ENCODE data around the gene NELL2. TPM values are rescaled to one million over a fixed set of nuclear protein-coding genes. Genes with fewer than 3 reads are reported as not detected.
"Not testable (repeated sequence)": the region's sequence is repeated elsewhere in the genome, so short reads cannot be mapped to it uniquely, and the experiment has no call there.

Gene NELL2
- total RNA-seq, 1 donor from 2014 or later = 1.0 TPM

DNA sequence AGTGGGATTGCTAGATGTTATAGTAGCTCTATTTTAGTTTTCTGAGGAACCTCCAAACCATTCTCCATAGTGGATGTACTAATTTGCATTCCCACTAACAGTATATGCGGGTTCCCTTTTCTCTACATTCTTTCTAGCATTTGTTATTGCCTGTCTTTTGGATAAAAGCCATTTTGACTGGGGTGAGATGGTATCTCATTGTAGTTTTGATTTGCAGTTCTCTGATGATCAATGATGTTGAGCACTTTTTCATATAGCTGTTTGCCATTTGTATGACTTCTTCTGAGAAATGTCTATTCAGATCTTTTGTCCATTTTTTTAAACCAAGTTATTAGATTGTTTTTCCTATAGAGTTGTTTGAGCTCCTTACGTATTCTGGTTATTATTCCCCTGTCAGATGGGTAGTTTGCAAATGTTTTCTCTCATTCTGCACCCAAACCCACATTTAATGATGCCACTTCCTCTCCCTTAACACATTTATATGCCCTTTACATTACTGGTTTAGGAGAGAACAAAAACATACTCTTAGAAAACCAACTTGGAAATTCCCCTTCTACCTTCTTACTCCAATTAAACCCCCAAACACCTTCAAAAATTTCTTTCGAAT is 48.2 kb downstream of the NELL2 start:
- Histone ChIP-seq H2AFZ (ENCODE audit: low read depth, low read length) (no peak overlapping the region), H3K27ac (ENCODE audit: low read depth, low read length) (no peak overlapping the region), H3K9ac (ENCODE audit: low read length) (no peak overlapping the region), H3K4me2 (ENCODE audit: low read length) (no peak overlapping the region), H3K79me2 (ENCODE audit: insufficient read depth, low read length) (no peaks in the 10 kb centered on the region), H3K4me1 (ENCODE audit: insufficient read depth, low read length) (no peaks in the 10 kb centered on the region), H3K27me3 (ENCODE audit: insufficient read depth, low read length) (no peaks in the 10 kb centered on the region), H3K36me3 (ENCODE audit: insufficient read depth, low read length) (no peaks in the 10 kb centered on the region), H3K4me3 (ENCODE audit: insufficient read depth, low read depth, low read length) (no peak overlapping the region), H3K9me3 (ENCODE audit: insufficient read depth, low read depth, low read length) (no peaks in the 10 kb centered on the region), H4K20me1 (ENCODE audit: insufficient read depth, low read length) (no peaks in the 10 kb centered on the region)
- Mint-ChIP-seq H3K27ac (ENCODE audit: unreplicated experiment) (no peak overlapping the region), H3K4me3 (ENCODE audit: unreplicated experiment) (no peak overlapping the region), H3K9me3 (ENCODE audit: unreplicated experiment) (no peaks in the 10 kb centered on the region), H3K4me1 (ENCODE audit: low read depth, unreplicated experiment) (no peaks in the 10 kb centered on the region), H3K27me3 (ENCODE audit: low read depth, unreplicated experiment) (peaks cover 2% of the 10 kb centered on the region), H3K36me3 (ENCODE audit: low read depth, unreplicated experiment) (no peaks in the 10 kb centered on the region)
- DNase-seq (ENCODE audit: low read depth) (no peak), FAIRE-seq (no peak)
- TF ChIP-seq, protein P1, sequence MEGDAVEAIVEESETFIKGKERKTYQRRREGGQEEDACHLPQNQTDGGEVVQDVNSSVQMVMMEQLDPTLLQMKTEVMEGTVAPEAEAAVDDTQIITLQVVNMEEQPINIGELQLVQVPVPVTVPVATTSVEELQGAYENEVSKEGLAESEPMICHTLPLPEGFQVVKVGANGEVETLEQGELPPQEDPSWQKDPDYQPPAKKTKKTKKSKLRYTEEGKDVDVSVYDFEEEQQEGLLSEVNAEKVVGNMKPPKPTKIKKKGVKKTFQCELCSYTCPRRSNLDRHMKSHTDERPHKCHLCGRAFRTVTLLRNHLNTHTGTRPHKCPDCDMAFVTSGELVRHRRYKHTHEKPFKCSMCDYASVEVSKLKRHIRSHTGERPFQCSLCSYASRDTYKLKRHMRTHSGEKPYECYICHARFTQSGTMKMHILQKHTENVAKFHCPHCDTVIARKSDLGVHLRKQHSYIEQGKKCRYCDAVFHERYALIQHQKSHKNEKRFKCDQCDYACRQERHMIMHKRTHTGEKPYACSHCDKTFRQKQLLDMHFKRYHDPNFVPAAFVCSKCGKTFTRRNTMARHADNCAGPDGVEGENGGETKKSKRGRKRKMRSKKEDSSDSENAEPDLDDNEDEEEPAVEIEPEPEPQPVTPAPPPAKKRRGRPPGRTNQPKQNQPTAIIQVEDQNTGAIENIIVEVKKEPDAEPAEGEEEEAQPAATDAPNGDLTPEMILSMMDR (IDR thresholded peaks at IDR 0.05; ENCODE audit: insufficient read depth, low read depth, low read length) = no peak

DNA sequence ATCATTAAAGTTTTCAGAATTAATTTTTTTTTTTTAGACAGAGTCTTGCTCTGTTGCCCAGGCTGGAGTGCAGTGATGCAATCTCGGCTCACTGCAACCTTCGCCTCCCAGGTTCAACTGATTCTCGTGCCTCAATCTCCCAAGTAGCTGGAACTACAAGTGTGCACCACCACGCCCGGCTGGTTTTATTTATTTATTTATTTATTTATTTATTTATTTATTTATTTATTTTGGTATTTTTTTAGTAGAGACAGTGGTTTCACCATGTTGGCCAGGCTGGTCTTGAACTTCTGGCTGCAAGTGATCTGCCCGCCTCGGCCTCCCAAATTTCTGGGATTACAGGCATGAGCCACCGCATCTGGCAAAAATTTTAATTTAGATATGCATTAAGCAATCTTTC is 54.4 kb downstream of the NELL2 start:
- H3K27me3 ChIP-seq (ENCODE audit: insufficient read depth, low read length); H3K4me1 Mint-ChIP-seq (ENCODE audit: low read depth, unreplicated experiment); H3K4me3 ChIP-seq (ENCODE audit: insufficient read depth, low read depth, low read length); H3K4me2 ChIP-seq (ENCODE audit: low read length); H3K4me3 Mint-ChIP-seq (ENCODE audit: unreplicated experiment); H3K27ac ChIP-seq (ENCODE audit: low read depth, low read length); H3K36me3 Mint-ChIP-seq (ENCODE audit: low read depth, unreplicated experiment); H2AFZ ChIP-seq (ENCODE audit: low read depth, low read length); FAIRE-seq; H3K9me3 Mint-ChIP-seq (ENCODE audit: unreplicated experiment); H3K4me1 ChIP-seq (ENCODE audit: insufficient read depth, low read length); DNase-seq (ENCODE audit: low read depth); H3K27me3 Mint-ChIP-seq (ENCODE audit: low read depth, unreplicated experiment); H4K20me1 ChIP-seq (ENCODE audit: insufficient read depth, low read length); H3K9me3 ChIP-seq (ENCODE audit: insufficient read depth, low read depth, low read length); H3K27ac Mint-ChIP-seq (ENCODE audit: unreplicated experiment); H3K36me3 ChIP-seq (ENCODE audit: insufficient read depth, low read length); H3K79me2 ChIP-seq (ENCODE audit: insufficient read depth, low read length); H3K9ac ChIP-seq (ENCODE audit: low read length): not testable (repeated sequence)

DNA sequence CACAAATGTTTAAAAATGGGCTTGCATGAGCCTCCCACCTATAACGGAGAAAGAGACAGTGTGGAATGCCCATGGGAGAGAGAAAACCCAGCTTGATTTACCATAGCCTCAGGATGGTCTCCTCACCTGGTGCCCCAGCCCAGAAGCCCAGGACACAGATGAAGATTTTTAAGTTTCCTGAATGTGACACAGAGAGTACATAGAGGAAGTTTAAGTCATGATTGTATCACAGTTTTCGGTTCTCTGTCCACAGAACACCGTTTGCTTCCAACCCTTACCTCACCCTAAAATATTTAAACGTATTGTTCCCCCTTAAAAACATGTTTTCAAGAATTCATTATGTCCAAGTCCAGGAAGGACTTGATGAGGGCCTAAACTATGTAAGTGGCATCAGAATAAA is 56.2 kb downstream of the NELL2 start:
- no peak for TF ChIP-seq EZH2 (IDR thresholded peaks at IDR 0.05; ENCODE audit: insufficient read depth, low read length)
- TF ChIP-seq, protein P1 (IDR thresholded peaks at IDR 0.05; ENCODE audit: insufficient read depth, low read depth, low read length) = no peak
- Histone ChIP-seq H3K4me3 (ENCODE audit: insufficient read depth, low read depth, low read length) (no peak overlapping the region), H3K9me3 (ENCODE audit: insufficient read depth, low read depth, low read length) (no peaks in the 10 kb centered on the region), H3K4me2 (ENCODE audit: low read length) (no peak overlapping the region), H3K79me2 (ENCODE audit: insufficient read depth, low read length) (no peaks in the 10 kb centered on the region), H3K27me3 (ENCODE audit: insufficient read depth, low read length) (no peaks in the 10 kb centered on the region), H4K20me1 (ENCODE audit: insufficient read depth, low read length) (no peaks in the 10 kb centered on the region), H3K9ac (ENCODE audit: low read length) (no peak overlapping the region), H3K27ac (ENCODE audit: low read depth, low read length) (no peak overlapping the region), H3K4me1 (ENCODE audit: insufficient read depth, low read length) (no peaks in the 10 kb centered on the region), H3K36me3 (ENCODE audit: insufficient read depth, low read length) (no peaks in the 10 kb centered on the region), H2AFZ (ENCODE audit: low read depth, low read length) (no peak overlapping the region)
- H3K27ac Mint-ChIP-seq (ENCODE audit: unreplicated experiment) = no peak overlapping the region
- no peaks in the 10 kb centered on the region for H3K27me3 Mint-ChIP-seq (ENCODE audit: low read depth, unreplicated experiment)
- no peaks in the 10 kb centered on the region for H3K4me1 Mint-ChIP-seq (ENCODE audit: low read depth, unreplicated experiment)
- no peak for FAIRE-seq
- no peak overlapping the region for H3K4me3 Mint-ChIP-seq (ENCODE audit: unreplicated experiment)
- DNase-seq (ENCODE audit: low read depth) = no peak
- no peaks in the 10 kb centered on the region for H3K36me3 Mint-ChIP-seq (ENCODE audit: low read depth, unreplicated experiment)
- H3K9me3 Mint-ChIP-seq (ENCODE audit: unreplicated experiment) = no peaks in the 10 kb centered on the region

Data from astrocyte (in vitro differentiated cells and primary cell).